DMS153 treated with DMSO at 0.1 percent for 48 hours (cell line): ENCODE data around the gene DARS2.
A peak's percentile ranks its signal among the peaks of the same experiment; 100 is the strongest.
"Not testable (repeated sequence)": the region's sequence is repeated elsewhere in the genome, so short reads cannot be mapped to it uniquely, and the experiment has no call there.

Experiments used
- DNase-seq: peaks from one replicate; lab custom pipeline; 2025; ENCODE audit not compliant: unreplicated experiment; lab: John Stamatoyannopoulos, UW

Gene DARS2

DNA sequence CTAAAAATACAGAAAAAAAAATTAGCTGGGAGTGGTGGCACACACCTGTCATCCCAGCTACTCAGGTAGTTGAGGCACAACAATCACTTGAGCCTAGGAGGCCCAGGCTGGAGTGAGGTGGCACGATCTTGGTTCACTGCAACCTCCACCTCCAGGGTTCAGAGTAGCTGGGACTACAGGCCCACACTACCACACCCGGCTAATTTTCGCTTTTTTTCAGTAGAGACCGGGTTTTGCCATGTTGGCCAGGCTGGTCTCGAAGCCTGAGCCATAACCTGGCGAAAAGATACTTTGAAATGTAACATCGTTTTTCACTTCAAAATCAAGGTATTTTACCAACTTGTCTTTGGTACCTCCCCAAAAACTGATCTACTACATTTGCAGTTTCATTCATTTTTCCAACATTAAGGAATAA, 37.3 kb downstream of the DARS2 start:
- DNase-seq = no peak

DNA sequence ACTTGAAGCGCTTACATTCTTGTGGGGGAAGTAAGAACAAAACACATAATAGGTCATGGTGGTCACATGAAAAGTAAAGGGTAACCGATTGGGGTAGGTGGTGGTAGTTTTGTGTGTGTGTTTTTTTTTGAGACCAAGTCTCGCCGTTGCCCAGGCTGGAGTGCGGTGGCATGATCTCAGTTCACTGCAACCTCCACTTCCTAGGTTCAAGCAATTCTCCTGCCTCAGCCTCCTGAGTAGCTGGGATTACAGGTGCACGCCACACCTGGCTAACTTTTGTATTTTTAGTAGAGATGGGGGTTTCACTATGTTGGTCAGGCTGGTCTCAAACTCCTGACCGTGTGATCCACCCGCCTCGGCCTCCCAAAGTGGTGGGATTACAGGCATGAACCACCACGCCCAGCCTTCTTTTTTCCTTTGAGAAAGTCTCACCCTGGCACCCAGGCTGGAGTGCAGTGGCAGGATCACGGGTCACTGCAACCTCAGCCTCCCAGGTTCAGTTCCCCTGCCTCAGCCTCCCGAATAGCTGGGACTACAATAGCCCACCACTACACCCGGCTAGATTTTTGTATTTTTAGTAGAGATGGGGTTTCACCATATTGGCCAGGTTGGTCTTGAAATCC, 37.8 kb downstream of the DARS2 start:
- DNase-seq = not testable (repeated sequence)

DNA sequence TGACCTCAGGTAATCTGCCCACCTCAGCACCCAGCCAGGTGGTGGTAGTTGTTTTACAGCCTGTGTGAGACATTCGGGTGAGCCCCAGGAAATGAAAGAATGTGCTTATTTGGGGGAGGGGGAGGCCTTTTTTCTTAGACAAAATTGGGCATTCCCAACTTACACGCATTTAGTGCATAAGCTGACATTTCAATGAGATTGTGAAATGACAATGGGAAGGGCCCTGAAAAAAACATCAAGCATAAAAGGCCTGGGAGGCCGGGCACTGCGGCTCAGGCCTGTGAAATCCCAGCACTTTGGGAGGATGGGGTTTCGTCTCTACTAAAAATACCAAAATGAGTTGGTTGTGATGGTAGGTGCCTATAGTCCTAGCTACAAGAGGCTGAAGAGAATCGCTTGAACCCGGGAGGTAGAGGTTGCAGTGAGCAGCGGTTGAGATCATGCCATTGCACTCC, 38.3 kb downstream of the DARS2 start:
- no peak for DNase-seq

DNA sequence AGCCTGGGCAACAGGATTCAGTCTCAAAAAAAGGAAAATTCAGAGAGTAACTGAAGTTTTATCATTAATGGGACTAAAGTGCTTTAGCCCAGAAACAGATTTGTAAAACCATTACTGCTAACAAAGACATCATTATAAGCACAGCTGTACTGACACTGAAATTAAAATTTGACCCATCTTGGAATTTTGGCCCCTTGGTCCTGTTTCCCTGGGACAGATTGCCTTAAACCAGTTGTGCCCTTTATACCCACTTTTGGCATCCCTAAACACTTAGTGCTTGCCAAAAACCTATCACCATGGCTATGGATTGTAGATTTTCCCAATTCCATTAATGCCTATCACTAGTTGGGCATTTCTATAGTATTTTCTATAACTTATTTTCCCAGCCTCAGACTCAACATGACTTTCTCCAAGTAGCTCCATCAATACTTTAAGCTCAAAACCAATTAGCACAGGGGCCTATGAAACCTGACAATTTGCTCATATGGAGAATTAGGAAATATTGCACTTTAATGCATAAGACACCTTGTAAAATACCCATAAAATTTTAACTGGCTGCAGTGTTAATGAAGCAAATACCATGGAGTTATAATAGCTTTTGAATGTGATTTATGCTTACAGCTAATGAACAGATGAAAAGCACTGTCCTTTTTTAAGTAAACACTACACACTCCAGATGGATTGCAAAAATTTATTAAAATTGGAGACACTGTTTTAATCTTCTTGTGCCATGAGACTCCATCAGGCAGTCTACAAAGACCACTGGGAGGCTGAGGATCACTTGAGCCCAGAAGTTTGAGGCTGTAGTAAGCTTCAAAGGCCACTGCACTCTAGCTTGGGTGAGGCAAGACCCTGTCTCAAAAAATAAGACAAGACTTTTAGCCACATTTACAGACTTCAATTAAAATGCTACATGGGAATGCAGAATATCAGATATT, 39.0 kb downstream of the DARS2 start:
- DNase-seq = no peak

DNA sequence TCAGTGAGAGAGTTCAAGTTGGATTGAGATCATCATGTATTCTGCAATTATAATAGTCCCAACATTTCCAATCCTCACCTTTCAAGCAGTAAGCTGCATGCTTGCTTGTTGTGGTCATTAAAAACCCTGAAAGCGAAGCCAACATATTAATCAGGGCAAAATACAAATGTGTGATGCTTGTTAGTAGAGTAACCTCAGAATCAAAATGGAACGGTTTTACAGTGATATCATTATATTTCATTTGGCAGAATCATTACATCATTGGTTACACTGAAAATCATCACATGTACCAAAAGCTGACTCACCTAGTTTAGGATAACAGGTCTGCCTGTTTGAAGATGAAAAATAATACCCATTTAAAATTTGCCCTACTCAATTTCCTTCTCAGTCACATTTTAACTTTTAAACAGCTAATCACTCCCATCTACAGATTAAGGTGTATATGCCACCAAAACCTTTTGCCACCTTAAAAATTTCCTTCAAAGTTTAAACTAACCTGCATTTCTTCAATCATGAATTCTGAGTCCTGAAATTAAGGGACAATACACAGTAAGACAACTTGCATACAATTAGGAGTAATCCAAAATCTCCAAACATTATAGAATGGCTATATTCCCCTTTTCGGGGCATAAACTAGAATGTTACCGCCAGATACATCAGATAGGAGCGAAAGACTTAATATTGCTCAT, 39.9 kb downstream of the DARS2 start:
- DNase-seq = no peak

DNA sequence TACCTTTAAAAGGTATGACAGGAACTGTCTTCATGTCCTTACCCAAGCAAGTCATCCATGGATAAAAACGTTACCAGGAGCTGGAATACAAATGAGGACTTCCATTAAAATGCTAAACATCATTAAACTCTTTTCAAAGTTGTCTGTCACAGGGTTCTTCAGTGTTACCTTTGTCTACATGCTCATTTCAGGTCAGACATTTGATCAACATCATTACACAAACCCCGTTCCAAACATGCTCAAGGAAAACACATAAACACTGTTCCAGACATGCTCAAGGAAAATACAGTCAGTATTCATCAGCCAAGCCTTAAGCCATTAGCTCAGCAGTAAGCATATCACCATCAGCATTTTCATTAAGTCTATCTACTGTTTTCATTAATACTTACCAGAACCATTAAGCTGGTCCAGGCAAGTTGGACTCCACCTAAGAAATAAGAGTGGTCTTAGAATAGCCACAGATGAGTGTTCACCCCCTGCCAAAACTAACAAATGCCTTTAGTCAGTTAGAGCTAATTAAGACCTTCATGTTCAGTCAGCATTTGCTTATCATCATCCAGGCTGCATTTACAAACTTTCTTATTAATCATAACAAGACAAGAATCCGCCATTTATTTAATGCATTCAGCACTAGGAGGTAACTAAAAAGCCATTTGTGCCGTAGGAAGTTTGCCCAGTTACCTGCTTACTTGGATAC, 41.1 kb downstream of the DARS2 start:
- no peak for DNase-seq

DNA sequence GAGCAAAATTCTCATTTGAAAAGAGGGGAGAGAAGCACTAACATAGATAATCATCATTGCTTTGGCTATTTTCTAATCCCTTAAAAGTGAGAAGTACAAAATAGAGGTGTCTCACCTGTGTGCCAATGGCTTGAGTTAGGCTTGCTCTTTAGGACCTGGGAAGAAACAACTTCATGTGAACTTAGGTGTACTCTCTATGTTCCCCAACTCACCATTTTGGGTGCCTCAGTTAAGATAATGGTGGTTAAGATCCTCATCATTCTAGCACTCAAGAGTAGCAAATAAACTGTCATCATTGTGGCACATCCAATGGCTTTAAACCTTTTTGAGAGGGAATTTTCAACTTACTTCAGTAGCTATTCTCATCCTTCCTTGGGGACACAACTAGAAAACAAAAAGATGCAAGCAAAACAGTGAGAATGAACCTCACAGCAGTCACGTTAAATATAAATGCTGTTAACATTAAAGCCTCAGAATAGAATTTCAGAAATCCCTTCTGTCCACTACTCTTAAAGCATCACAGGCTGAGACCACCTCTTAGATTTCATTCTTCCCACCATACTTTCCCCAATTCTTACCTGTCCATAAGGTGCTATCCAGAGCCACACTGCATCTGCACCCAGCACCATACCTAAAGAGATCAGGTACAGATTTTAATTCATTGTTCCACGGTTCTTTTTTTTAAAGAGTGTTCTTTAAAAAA, 42.1 kb downstream of the DARS2 start:
- DNase-seq = no peak

DNA sequence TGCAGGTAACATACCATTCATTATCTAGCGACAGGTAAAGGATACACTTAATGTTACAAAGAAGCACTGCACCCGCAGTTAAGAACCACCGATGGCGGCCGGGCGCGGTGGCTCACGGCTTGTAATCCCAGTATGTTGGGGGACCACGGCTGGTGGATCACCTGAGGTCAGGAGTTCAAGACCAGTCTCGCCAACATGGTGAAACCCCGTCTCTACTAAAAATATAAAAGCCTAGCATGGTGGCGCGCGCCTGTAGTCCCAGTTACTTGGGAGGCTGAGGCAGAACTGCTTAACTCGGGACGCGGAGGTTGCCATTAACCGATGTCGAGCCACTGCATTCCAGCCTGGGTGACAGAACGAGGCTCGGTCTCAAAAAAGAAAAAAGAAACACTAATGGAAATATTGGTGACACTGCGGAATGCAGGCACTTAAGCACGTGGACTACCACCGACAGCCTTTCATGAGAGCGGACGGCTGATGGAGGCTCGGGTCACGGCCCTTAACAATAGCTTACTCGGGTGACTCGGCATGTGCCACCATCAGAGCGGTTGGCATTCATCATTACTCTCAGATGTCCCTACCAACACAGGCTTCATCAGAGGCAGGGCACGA, 42.8 kb downstream of the DARS2 start:
- no peak for DNase-seq

DNA sequence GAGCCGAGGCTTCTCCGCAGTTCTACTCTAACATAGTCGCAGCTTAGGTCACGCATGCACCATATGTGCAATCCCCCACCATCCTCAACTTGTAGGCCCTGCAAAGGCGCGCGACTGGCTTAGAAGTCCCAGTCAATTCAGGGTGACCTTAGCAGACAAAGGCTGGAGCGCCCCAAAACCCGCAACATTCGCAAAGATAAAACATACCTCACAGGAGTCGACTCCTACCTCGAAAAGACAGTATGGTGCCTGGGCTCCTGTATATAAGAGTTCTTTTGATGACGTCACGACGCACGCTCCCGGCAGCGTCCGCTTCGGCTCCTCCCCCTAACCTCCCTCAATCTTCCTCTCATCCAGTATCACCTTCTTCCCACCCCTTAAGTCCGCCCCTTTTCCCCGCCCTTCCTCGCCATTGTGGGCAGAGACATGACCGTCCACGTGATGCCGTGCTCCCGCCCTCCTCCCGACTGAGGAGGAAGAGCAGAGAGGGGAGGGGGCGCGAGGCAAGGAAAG, 43.3 kb downstream of the DARS2 start, which contains the start of gene GAS5:
TSS of gene GAS5 (minus strand) at position 237 of the 513 bp plus-strand sequence.
- peak; percentile 99 for DNase-seq

DNA sequence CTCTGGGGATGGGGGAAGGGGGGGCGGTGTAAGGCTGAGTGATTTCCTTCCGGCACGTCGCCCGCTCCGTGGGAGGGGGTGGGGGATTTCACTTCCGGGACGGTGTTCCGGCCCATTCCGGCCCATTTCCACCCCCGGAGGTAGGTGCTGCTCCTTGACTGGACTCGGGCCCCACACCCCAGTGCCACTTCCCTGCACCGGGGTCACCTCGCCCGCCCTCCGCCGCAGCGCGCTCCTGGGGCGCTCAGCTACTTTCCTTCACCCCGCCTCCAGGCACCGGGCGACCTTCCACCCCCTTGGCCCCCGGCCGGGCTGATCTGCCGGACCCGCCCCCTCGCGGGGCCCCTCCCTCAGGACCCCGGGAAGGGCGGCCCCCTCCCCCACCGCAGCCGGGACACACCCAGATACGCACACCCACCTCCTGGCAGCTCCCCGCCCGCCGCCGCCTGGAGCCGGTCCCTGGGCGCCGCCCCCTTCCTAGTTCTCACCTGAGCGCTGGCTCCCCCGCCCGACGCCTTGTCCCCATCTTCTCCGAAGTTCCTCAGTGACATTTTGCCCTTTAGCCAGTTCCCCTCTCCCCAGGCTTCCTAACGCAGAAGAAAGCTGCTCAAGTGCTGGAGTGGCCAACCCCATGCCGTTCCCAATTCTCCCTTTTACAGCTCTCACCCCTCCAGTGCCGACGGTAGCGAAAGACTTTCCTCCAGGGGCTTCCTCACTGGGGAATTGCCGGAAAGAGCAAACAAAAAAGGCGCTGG, 44.0 kb downstream of the DARS2 start, which contains the start of gene ZBTB37:
TSS of gene ZBTB37 (plus strand) at position 115 of the 755 bp plus-strand sequence. CDS start 1,846 bp downstream, outside the sequence.
- peak; percentile 94 for DNase-seq

DNA sequence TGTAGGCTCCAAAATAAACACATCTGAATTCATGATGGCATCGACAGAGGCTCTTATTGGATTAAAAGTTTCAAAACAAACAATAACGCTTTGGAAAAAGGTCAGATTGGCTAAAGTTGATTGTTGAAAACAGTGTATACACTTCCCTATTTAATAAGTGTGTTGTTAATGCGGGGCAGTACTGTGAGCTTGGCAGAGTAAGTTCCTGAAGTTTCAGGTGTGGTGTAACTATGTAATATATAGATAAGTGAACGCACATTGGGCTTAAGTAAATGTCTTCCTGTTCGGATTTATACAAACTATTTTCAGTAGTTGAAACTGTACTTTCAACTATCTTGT, 44.5 kb downstream of the DARS2 start:
- DNase-seq = no peak

DNA sequence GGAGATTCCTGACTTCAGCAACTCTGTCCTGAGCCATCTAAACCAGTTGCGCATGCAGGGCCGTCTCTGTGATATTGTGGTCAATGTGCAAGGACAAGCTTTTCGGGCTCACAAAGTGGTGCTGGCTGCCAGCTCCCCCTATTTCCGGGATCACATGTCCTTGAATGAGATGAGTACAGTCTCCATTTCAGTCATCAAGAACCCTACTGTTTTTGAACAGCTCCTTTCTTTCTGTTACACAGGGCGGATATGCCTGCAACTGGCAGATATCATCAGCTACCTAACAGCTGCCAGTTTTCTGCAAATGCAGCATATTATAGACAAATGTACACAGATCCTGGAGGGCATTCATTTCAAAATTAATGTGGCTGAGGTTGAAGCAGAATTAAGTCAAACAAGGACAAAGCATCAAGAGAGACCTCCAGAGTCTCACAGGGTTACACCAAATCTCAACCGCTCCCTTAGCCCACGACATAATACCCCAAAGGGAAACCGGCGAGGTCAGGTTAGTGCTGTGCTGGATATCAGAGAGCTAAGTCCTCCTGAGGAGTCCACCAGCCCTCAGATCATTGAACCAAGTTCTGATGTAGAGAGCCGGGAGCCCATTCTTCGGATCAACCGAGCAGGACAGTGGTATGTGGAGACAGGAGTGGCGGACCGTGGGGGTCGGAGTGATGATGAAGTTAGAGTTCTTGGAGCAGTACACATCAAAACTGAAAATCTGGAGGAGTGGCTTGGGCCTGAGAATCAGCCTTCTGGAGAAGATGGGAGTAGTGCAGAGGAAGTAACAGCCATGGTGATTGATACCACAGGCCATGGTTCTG, 46.0 kb downstream of the DARS2 start:
- DNase-seq = no peak

DNA sequence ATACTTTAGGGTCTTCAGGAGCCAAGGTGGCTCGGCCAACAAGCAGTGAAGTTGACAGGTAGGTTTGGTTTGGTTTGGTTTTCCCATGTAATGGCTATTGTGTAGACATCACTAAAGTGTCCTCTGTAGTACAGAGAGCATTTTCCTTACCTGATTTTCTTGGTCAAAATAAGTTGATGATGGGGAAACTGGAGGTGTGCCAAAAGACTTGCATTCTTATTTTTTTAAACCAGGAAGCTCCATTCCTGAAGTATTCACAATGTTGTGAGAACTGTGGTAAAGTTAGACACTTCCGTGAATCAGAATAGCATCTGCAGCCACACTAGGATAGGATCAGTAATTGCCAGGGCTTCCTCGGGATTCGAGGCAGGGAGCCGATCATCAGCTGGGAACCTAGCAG, 46.6 kb downstream of the DARS2 start:
- DNase-seq = no peak

DNA sequence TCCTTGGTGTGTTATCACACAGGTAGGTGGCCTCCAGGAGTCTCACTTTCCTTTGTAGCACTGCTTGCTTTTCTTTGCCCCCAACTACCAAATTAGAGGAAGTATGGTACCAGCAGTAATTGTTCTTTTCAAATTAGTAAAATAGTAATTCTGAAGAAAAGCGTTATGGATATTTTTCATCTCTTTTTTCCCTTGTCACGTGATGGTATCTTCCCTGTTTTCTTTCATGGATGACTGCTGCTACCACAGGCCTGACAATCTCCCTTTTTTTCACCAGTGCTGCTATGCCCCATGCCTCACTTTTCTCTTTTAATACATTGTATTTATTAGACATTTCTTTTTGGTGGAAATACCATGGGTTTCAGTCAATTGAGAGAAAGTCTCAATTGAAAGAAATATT, 47.0 kb downstream of the DARS2 start:
- DNase-seq = no peak

DNA sequence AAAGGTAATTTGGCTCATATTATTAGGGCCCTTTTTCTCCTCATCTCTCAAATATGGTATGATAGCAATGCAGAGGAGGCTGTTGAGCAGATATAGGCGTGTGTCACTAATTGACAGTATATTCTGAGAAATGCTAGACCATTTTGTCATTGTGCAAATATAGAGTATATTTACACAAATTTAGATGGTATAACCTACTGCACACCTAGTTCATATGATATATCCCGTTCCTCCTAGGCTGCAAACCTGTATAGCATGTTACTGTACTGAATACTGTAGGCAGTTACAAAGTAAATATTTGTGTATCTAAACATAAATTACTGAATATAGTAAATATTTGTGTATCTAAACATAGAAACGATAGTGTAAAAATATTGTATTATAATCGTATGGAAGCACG, 52.3 kb downstream of the DARS2 start:
- no peak for DNase-seq

DNA sequence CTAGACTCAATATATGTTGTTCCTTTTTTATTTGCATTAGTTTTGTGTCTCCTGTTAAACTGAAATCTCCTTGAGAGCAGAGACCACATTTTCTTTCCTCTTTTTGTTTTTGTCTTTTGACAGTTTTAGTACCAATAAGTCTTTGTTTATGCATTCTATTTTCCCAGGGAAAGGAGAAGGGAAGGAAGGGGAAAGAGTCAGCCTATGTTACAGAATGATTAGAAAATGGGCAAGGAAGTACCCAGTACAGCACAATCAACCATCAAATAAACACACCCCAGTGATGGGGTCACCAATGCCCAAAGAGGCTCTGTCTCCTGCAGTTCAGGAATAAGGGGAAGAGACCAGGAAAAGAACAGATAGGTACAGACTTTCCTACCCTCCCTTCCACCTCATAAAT, 53.8 kb downstream of the DARS2 start:
- no peak for DNase-seq

DNA sequence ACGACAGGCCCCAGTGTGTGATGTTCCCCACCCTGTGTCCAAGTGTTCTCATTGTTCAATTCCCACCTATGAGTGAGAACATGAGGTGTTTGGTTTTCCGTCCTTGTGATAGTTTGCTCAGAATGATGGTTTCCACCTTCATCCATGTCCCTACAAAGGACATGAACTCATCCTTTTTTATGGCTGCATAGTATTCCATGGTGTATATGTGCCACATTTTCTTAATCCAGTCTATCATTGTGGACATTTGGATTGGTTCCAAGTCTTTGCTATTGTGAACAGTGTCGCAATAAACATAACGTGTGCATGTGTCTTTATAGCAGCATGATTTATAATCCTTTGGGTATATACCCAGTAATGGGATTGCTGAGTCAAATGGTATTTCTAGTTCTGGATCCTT, 56.6 kb downstream of the DARS2 start:
- not testable (repeated sequence) for DNase-seq

DNA sequence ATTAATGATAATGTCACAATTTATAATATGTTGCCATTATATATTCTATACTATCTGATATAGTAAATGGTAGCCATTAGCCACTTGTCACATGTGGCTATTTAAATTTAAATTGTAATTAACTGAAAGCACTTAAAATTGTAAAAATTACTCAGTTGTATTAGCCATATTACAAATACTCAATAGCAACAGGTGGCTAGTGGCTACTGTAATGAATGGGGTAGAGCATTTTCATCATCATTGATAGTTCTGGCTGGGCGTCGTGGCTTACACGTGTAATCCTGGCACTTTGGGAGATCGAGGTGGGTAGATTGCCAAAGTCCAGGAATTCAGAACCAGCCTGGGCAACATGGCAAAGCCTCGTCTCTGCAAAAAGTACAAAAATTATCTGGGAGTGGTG, 60.2 kb downstream of the DARS2 start:
- no peak for DNase-seq
